Measurements from ENCODE around the gene LGALS9.
"Not testable (repeated sequence)": the region's sequence is repeated elsewhere in the genome, so short reads cannot be mapped to it uniquely, and the experiment has no call there.

Gene LGALS9

DNA sequence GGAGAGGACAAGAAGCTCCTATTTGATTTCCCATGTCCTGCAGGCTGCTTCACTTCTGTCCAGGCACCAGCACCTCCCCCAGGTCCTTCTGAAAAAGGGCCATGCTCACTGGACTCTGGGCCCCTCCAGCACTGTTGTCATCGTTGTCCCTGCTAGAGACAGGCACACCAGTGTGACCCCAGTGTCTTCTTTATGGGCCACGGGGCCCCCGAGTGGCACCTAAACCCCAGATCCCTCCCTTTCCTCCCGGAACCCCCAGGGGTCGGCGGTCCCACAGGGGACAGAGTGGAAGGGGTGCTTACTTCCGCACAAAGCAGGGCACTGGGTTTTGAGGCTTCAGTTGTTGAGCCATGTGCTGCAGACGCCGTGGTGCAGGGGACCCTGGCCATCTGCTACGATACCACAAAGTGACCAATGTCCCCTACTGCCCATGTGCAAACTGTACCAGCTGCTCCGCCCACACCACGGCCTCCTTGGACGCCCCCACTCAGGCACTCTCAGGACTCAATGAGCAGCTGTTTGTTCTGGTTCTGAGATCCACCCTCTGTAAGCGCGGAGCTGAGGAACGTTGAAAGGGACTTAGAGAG is 24.6 kb downstream of the LGALS9 start:
- DNase-seq, result not testable (repeated sequence)

DNA sequence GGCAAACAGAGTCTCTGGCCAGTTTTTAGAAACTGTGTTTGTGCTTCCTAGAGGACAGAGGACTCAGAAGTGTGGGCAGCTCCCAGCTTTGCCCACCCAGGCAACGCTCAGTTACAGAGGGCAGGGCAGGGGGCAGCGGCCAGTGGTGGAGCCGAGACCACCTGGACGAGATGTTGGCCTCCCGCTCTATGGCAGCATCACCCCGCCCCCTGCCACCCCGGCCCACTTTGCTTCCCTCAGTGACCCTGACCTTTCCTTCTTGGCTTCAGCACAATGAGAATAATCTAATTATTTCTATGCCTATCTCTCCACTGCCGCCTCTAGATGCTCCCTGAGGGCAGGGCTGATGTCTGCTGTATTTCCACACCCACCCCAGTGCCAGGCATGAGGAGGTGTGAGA is 25.6 kb downstream of the LGALS9 start:
- DNase-seq, result not testable (repeated sequence)

DNA sequence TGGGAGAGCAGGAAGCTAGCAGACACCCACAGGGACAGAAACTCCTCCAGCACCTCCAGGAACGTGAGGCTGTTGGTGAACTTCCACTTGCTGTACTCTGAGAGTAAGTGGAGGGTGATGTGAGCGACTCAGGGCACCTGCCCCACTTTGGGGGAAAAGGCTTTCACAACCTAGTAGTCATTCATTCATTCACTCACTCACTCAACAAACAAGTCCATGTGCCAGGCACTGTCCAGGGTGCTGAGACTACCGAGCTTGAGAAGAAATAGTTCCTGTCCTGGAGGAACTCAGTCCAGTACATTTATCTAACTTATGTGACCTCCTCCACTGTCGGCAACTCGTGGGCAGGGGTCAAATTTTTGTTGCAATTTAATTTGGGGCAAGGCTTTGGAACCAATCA is 26.6 kb downstream of the LGALS9 start:
- DNase-seq, result no peak

DNA sequence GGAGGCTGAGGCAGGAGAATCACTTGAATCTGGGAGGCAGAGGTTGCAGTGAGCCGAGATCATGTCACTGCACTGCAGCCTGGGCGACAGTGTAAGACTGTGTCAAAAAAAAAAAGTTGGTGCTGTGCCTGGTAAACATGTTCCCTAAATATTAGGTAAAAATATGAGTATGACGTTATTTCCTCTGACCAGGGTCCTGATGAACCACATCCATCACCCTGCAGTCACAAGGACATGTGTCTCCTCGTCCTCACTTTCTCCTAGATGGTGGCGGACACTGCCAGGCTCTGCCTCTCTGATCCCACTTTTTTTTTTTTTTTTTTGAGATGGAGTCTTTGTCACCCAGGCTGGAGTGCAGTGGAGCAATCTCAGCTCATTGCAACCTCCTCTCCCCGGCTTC is 28.7 kb downstream of the LGALS9 start:
- no peak for DNase-seq

DNA sequence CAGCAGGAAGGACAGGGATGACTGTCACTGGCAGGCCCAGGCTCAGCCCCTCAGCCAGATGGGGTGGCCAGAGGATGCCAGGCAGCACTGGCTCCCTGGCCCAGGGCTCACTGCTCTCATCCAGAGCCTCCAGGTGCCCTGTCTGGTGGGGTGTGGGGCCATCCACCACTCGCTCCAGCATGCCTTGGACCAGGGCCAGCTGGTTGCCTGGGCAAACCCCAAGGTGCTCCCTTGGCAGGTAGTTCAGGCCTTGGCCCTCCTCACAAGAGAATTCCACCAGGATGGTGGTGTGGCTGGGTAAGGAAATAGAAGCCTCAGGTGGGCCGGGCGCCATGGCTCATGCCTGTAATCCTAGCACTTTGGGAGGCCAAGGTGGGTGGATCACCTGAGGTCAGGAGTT is 29.4 kb downstream of the LGALS9 start:
- no peak for DNase-seq

DNA sequence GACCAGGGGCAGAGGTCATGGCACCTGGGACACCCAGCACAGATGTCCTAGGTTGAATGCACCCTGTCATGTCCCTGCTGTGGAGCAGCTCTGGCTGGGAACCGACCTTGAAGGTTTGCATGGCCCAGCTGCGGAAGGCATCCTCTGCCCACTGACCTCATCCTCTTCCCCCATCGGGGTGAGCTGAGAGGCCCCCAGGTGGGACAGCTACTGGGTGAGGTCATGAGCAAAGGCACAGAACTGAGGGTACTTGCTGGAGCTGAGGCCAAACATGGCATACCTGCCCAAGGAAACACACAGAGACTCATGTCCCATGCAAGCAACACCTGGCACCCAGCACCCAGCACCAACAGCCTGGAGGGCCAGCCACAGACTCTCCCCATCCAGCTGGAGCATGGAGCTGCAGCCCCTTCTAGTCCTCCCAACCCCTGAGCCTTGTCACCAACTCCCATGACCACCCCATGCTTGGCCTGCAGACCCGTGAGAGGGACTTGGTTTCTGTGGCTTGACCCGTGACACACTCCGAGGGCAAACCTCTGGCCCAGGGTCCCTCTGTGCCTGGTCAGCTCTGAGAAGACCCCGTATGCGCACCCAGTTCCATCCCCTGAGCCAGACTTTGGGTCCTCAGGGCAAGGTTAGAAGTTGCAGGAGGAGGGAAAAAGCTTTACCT is 33.1 kb downstream of the LGALS9 start:
- no peak for DNase-seq

DNA sequence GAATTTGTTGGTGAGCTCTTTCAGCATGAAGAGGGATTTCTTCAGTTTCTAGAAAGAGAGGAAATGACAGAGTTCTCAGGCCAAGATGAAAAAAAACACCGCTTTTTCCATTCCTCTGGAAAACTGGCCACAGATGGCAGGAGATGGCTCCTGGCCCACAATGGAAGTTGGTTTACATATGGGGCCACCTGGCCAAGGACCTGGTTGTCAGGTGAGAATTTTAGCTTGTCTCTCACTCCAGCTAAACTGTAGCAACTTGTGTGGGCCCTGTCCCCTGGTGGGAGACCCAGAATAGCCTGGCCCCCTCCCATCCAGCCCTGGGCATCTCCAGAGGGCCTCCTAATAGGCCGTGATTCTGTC is 33.6 kb downstream of the LGALS9 start:
- no peak for DNase-seq

DNA sequence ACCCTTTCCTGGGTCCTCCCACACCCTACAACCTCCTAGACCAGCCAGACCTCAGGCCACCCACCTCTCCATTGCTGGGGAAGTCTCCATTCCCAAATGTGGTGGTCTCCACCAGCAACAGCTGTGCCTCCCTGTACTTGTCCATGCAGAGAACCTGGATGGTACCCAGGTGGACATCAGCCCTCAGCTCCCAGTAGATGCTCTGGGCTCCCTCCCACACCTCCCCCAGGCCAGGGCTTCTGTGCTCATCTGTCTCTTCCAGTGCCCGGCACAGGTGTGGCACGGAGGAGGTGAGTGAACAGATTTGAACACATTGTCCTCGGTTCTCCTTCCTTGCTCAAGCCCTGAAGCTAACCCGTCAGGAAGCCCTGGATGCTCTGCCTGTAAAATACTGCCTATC is 34.6 kb downstream of the LGALS9 start:
- DNase-seq, result no peak

DNA sequence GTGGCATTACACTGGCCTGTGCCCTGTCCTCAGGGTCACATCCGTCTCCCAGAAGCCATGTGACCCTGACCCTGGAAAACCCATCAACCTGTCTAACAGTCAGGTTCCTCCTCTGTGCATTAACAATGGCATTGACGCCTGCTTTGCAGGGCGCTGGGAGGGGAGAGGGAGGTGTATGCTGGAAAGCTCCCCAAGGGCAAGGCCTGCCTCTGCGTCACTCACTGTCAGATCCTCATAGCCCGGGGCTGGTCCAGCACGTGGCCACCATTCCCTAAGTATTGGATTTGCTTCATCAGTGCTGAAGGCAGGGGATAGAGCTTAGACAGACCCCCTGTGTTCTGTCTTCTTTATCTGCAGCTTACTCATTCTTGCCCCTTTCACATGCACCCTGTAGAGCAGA is 35.3 kb downstream of the LGALS9 start:
- not testable (repeated sequence) for DNase-seq

DNA sequence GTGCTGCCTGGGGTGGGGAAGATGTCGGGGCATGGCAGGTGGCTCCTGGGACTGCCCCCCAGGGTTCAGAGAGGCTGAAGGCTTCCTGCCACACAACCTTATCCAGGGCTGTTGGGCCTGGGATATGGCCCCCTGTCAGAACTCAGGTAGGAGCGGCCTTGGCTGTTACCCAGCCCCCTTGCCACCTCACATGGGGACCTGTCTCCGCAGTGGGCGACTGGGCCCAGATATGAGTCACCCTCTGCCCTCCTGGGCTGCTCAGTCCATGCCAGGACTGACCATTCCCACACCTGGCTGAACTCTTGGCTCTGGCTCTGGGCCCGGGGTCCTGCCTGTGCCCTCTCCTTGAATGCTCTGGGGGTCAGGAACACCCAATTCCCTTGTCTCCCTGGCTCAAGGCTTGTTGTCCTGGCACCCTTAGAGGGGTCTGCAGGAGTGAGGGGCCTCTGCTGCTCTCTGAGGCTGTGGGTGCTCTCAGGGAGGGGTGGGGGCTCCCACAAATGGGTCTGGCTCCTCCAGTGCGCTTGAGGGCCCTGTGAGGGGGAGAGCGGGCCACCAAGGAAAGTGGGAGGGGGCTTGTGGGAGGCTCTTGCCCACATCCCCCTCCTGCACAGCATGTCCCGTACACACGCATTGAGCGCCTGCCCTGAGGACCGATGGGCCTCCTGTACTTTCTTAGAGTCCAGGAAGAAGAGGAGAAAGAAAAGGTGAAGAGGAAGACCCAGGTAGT is 36.0 kb downstream of the LGALS9 start:
- DNase-seq, result no peak

DNA sequence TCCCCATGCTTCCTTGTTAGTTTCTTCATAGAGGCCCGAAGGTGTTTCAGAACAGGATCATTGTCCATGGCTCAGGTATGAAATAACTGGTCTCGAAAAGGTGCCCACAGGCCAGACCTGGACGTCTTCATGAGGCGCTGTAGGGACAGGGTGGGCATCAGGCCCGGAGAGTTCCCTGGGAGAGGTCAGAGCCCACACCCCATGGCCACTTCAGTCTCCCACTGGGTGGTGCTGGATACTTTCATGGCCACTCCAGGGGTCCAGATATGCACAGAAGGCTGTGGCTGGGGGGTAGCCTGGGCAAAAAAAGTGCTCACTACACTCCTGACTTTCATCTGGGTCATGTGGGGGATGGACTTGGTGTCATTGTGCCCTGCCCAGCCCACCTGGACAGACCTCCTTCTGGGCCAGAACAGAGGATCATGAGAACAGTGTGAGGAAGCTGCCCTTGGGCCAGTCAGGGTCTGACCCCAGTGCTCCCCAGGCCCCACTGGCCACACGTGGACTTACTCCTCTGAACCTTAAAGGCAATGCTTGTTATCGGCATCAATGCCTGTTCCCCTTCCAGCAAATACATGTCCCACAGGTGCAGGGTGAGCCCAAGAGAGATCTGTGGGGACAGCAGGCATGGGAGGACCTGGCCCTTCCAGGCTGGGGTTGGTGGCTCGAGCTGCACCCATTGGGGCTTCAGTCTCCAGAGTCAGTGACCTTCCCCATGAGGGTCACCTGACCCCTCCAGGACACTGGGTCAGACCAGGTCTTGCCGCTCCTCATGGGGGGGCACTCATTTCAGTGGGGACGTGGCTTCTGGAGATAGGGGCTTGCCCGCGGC is 36.9 kb downstream of the LGALS9 start:
- DNase-seq, result no peak

DNA sequence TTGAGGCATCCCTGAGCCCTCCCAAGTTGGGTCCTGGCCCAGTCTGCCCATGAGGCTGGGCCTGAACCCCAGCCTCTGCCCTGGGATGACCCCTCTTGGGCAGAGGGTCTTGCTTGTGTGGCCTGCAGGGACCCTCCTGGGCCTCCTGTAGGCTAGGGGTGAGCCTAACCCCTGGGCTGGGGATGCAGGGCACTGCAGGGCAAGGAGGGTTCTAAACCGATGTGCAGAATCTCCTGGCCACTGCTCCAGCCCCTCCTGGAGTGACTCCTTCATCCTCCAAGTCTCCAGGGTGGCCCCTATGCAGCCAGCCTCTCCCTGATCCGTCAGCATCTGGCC is 37.5 kb downstream of the LGALS9 start:
- DNase-seq, result no peak

DNA sequence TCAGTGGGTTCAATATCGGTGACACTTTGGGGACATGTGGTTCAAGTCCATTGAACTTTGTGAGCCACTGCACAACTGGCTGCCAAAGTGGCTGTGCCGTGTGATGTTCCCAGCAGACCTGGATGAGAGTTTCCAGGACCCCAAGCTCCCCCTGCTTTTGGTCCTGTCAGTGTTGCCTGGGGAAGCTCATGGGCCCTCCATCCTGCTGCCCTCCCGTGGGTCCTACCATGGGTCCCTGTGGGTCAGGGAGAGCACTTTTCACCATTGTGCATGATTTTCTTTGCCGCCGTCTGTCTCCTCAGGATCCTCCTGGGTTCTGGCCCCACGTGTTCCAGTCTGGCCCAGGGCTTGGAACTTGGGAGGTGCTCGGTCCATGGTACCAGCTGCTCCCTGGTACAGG is 38.1 kb downstream of the LGALS9 start:
- DNase-seq, result no peak

DNA sequence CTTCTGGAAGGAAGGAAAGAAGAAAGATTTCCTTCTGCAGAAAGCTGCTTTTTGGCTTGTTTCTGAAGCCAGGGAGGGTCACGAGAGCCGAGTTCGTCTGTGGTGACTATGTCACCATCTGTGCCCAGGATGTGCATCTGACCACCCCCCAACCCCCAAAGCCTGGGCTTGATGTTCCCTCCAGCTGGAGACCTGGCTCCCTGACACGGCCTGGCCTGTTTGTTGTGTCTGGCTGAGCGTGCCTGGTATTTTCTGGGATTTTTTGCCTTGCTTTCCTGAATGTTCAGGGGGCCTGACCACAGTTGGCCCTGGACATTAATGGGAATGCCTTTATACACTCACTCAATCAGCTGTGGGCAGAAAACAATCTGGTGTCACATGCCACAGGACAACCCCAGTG is 38.9 kb downstream of the LGALS9 start:
- DNase-seq, result no peak

DNA sequence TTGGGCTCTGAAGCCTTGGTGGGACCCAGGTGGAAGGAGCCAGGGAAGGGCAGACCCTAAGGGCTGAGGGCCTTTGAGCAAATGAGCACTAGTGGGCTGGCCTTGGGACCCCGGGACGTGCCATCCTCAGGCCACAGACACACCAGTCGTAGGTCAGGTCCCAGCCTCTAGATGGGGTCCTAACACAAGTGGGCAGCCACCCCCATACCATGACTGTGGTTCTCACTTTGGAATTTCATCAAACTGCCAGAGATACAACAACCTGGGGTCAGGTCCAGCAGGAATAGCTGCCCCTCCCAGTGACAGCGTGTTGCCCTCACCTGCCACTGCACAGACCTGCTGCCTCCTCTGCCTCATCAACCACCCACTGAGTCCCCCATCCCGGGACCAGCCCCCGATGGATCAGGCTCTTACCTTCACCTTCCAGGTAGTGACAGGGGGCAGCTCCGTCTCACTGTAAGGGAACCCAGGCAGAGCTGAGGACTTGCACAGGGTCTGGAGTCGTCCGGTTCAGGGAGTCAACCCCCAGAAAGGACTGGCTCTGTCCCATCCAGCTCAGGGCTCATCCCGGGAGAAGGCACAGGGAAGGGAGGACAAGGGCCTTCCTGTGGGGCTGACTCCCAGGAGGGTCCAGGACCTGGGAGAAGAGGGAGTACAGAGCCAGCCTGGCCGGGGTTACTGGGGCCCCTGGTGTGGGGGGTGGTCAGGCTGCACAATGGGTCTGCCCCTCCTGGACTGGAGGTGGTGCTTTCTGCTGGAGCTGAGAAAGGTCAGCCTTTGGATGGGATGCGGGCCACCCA is 40.0 kb downstream of the LGALS9 start:
- no peak for DNase-seq

DNA sequence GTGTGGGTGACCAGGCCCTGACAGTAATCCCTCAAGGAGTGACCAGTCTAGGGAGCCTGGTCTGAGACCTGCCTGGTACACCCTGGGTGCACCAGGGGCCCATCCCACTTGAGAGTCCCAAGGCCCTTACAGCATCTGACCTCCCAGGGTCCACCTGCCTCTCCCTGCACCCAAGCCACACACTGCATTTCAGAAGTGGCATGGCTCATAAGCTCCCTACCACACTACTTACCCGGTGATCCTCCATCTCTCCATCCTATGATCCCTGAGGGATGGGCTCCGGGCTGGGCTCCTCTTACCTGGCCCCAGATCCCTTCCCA is 40.6 kb downstream of the LGALS9 start:
- no peak for DNase-seq

DNA sequence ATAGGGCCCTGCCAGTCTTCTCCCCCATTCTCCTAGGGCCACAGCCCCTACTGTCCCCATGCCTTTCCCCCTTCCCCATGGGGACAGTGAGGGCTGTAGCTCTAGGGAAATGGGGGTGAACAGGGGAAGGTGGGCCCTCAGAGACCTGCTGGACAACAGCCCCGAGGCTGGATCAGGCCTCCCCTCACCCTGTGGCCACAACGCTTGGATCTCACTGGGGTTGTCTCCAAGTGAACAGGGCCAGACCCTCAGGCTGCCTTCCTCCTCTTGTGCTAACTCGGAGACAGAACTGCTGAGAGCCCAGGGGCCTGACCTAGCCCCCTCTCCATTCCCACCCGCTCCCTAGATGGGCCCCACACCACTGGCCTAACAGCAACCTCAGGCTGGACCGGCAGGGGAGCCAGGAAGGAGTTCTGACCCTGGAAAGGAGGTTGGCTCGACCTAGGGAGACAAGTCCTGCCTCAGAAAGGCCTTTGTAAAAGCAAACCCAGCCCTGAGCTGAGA is 41.0 kb downstream of the LGALS9 start:
- DNase-seq, result not testable (repeated sequence)

DNA sequence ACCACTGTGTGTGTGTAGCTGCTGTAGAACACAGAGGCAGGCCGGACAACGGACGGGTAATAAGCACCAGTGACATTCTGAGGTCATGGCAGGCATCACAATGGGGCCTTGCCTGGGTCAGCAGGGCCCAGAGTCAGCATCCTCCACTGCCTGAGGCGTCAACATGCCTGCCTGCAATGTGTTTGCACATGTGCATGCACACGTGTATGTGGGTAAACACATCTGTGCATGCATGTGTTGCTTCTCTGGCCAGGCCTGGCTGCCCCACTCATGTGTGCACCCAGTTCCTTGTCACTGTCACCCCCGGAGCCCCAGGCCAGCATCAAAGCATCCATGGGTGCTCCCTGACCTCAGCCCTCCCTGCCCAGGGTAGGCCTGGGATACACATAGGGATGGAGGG is 43.3 kb downstream of the LGALS9 start:
- DNase-seq, result no peak

DNA sequence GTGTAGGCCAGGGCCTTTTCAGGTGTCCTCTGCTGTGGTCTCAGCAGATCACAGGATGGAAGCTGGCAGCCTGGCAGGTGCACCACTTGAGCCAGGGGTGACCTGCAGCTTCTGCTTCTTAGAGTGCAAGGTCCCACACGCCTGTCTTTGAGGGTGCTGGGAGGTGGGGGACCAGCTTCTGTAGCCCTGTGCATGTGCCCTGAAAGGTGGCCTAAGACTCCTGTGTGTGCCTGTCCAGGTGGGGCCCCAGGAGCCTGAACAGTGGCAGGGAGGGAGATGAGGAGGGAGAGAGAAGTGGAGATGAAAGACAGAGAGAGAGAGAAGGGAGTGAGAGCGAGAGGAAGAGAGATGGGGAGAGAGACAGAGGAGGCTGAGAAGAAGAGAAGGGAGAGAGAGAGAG is 46.2 kb downstream of the LGALS9 start:
- no peak for DNase-seq

DNA sequence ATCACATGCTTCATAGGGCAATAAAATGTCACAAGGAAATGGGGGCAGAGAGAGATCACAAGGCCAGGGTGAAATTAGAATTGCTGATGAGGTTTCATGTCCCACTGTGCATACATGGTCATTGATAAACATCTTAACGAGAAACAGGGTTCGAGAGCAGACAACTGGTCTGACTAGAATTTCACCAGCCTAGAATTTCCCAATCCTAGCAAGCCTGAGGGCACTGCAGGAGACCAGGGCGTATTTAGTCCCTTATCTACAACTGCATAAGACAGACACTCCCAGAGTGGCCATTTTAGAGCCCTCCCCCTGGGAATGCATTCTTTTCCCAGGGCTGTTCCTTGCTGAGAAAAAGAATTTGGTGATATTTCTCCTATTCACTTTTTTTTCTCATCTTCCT is 55.3 kb downstream of the LGALS9 start:
- DNase-seq, result not testable (repeated sequence)

DNA sequence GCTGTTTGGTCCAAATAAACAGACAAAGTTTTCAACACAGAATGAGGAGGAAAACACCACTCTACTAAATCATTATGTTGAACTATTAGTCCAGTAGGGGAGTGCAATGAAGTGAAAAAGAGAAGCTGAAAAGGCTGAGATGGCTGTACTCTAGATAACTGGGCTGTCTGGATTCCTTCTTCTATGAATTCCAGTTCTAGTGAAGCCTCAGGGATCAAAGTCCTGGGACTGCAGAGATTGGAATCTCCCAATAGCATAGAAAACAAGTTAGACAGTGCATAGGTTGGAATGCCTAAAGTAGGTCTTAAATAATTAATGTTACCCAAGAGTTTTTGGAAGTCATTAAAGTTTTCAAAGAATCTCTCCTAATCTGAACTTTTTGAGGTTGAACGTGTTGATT is 59.9 kb downstream of the LGALS9 start:
- no peak for DNase-seq

DNA sequence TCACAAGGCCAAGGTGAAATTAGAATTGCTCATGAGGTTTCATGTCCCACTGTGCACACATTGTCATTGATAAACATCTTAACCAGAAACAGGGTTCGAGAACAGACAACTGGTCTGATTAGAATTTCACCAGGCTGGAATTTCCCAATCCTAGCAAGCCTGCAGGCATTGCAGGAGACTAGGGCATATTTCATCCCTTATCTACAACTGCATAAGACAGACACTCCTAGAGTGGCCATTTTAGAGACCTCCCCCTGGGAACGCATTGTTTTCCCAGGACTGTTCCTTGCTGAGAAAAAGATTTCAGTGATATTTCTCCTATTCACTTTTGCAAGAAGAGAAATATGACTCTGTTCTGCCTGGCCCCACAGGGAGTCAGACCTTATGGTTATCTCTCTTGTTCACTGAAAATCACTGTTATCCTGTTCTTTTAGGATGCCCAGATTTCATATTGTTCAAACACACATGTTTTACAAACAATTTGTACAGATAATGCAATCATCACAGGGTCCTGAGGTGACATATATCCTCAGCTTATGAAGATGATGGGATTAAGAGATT is 64.3 kb downstream of the LGALS9 start:
- DNase-seq, result not testable (repeated sequence)
